Osteoblast (primary cell): ENCODE results near the gene CCDC178. TPM values are rescaled to one million over a fixed set of nuclear protein-coding genes. Genes with fewer than 3 reads are reported as not detected.

Experiments used
- DNase-seq: peaks from one replicate; pipeline ENCODE4 v3.0.0; 2011; ENCODE audit warnings: low spot score, mixed read lengths; ENCODE audit not compliant: insufficient read length; ENCODE audit errors: missing footprints
- H2AFZ ChIP-seq: 2 replicates; pipeline ENCODE4 v1.6.0; 2011; ENCODE audit warnings: mild to moderate bottlenecking, low read length
- H3K27ac ChIP-seq: 2 replicates; pipeline ENCODE4 v1.5.1; 2011; ENCODE audit warnings: mild to moderate bottlenecking, low read depth, low read length, moderate library complexity
- H3K27me3 ChIP-seq: 2 replicates; pipeline ENCODE4 v1.6.0; 2012; ENCODE audit warnings: mild to moderate bottlenecking, control low read depth, inconsistent platforms, low read length, moderate library complexity; ENCODE audit not compliant: insufficient read depth
- H3K36me3 ChIP-seq: 2 replicates; pipeline ENCODE4 v1.5.1; 2011; ENCODE audit warnings: mild to moderate bottlenecking, low read length, control low read depth, moderate library complexity; ENCODE audit not compliant: insufficient read depth
- H3K4me1 ChIP-seq: 2 replicates; pipeline ENCODE4 v1.5.1; 2011; ENCODE audit warnings: mild to moderate bottlenecking, low read length, control low read depth, moderate library complexity; ENCODE audit not compliant: insufficient read depth
- H3K4me2 ChIP-seq: 2 replicates; pipeline ENCODE4 v1.6.0; 2011; ENCODE audit warnings: mild to moderate bottlenecking, low read length; ENCODE audit not compliant: insufficient read depth
- H3K4me3 ChIP-seq: fragments of 200-600 bp; sonication (generic); 3 replicates; pipeline ENCODE4 v1.5.1; 2012; ENCODE audit warnings: mild to moderate bottlenecking, low read length, inconsistent platforms; ENCODE audit not compliant: insufficient read depth
- H3K79me2 ChIP-seq: 2 replicates; pipeline ENCODE4 v1.6.0; 2012; ENCODE audit warnings: mild to moderate bottlenecking, low read length, control low read depth, inconsistent platforms; ENCODE audit not compliant: insufficient read depth
- H3K9me3 ChIP-seq: 2 replicates; pipeline ENCODE4 v1.5.1; 2011; ENCODE audit warnings: low read depth, low read length, control low read depth
- H4K20me1 ChIP-seq: 2 replicates; pipeline ENCODE4 v1.6.0; 2012; ENCODE audit warnings: mild to moderate bottlenecking, low read length, control low read depth; ENCODE audit not compliant: insufficient read depth
- total RNA-seq: library from RNA; depleted of rRNA; stranded (reverse); fragments of >200 nt; gene quantifications from 2 replicates; pipeline ENCODE4 v1.2.3, GENCODE V29; 2012
- TF ChIP-seq, protein P1 (sequence below): IDR thresholded peaks from 2 replicates; pipeline ENCODE4 v1.5.1; 2011; ENCODE audit warnings: mild to moderate bottlenecking, low read depth, low read length, moderate library complexity; ENCODE audit errors: extremely low read depth

Gene CCDC178
- total RNA-seq, 1 donor = not detected

DNA sequence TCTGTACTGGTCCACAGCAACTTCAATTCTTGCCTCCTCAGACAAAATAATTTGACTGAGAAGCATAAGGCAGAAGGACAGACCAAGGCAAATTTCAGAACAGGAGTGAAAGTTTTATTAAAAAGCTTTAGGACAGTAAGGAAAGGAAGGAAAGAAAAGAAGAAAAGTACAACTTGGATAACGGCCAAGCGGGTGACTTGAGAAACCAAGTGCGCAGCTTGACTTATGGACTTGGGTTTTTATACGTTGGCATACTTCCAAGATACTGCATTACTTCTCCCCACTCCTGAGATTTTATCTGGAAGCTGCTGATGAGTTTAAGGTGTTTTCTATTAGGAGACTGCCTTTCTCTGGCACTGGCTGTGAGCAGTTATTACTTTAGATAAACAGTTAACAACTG lies 64.7 kb downstream of the CCDC178 start:
- DNase-seq = no peak
- Histone ChIP-seq H3K27me3 (no peaks in the 10 kb centered on the region), H3K4me3 (no peak overlapping the region), H3K27ac (no peak overlapping the region), H3K4me2 (no peak overlapping the region), H3K36me3 (no peaks in the 10 kb centered on the region), H3K79me2 (no peaks in the 10 kb centered on the region), H2AFZ (no peak overlapping the region), H4K20me1 (no peaks in the 10 kb centered on the region), H3K9me3 (no peaks in the 10 kb centered on the region), H3K4me1 (no peaks in the 10 kb centered on the region)
- TF ChIP-seq, protein P1, sequence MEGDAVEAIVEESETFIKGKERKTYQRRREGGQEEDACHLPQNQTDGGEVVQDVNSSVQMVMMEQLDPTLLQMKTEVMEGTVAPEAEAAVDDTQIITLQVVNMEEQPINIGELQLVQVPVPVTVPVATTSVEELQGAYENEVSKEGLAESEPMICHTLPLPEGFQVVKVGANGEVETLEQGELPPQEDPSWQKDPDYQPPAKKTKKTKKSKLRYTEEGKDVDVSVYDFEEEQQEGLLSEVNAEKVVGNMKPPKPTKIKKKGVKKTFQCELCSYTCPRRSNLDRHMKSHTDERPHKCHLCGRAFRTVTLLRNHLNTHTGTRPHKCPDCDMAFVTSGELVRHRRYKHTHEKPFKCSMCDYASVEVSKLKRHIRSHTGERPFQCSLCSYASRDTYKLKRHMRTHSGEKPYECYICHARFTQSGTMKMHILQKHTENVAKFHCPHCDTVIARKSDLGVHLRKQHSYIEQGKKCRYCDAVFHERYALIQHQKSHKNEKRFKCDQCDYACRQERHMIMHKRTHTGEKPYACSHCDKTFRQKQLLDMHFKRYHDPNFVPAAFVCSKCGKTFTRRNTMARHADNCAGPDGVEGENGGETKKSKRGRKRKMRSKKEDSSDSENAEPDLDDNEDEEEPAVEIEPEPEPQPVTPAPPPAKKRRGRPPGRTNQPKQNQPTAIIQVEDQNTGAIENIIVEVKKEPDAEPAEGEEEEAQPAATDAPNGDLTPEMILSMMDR = no peak

DNA sequence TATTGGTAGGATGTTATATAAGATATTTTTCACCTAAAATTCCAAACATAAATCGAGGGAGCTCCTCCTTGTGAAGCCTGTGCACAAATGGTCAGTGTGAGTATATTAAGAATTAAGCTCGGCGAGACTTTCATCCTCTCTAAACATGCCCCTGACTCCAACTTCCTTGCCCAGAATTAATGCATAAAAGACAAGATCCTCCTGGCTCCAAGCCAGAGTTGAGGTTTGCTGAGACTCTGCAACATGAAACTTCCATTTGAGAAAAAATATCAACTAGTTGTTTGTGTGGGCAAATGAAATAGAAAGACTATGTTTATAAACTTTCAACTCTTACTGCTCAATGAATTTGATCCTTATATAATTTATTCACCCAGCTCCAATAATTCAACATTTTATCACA lies 68.1 kb downstream of the CCDC178 start:
- no peaks in the 10 kb centered on the region for H3K27me3 ChIP-seq
- DNase-seq = no peak
- no peak overlapping the region for H3K4me3 ChIP-seq
- H4K20me1 ChIP-seq = no peaks in the 10 kb centered on the region
- H2AFZ ChIP-seq = no peak overlapping the region
- H3K9me3 ChIP-seq = no peaks in the 10 kb centered on the region
- H3K4me2 ChIP-seq = no peak overlapping the region
- H3K79me2 ChIP-seq = no peaks in the 10 kb centered on the region
- TF ChIP-seq, protein P1 = no peak
- no peaks in the 10 kb centered on the region for H3K4me1 ChIP-seq
- H3K27ac ChIP-seq = no peak overlapping the region
- H3K36me3 ChIP-seq = no peaks in the 10 kb centered on the region

DNA sequence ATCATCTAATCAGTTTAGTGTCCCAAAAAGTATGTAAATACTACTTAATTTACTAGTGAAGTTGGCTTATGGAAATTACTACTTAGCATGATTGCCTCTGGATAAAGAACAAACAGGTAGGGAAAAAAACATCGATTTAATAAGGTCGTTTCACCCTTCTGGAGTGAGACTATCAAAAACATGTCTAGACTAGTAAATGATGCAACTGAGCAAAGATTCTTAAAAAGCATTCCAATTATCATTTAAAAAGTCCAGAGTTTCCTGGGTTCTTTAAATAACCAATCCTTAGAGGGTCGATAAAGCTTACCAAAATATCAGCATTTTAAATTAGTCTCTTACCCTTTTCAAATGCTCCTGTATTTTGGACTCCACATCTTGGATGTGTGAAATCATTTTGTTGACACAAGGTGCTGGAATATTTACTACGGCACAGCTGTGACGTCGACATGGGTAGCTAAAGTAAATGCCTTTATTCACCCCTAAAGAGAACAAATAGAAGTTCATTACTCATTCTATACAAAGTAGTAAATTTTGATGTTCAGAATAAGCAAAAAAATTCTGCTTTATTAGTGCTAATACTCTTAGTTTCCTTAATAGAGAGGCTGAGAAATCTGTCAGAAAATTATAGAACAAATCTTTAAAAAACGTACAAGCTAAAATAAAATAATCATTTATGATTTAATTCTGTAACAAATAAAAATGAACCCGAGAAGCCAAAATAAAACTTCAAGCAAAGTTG lies 70.6 kb downstream of the CCDC178 start:
- no peak overlapping the region for H2AFZ ChIP-seq
- H3K9me3 ChIP-seq = no peaks in the 10 kb centered on the region
- no peak overlapping the region for H3K4me2 ChIP-seq
- no peaks in the 10 kb centered on the region for H3K36me3 ChIP-seq
- H3K4me1 ChIP-seq = no peaks in the 10 kb centered on the region
- DNase-seq = no peak
- H3K4me3 ChIP-seq = no peak overlapping the region
- H3K79me2 ChIP-seq = no peaks in the 10 kb centered on the region
- TF ChIP-seq, protein P1 = no peak
- H4K20me1 ChIP-seq = no peaks in the 10 kb centered on the region
- H3K27ac ChIP-seq = no peak overlapping the region
- no peaks in the 10 kb centered on the region for H3K27me3 ChIP-seq

DNA sequence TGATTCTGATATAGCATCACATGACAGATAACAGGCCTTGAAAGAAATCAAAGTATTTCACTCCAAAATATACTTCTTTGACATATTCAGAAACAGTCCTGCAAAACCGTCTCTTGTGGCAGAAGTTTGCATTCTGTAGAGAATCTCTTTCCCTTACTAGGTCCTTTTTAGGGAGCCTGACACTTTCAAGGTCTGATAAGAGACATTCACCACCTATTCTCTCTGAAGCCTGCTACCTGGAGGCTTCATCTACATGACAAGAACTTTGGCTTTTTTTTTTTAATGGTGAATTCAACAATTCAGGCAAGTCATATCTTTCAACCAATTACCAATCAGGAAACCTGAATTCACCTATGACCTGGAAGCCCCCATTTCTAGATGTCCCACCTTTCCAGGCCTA lies 83.8 kb downstream of the CCDC178 start:
- H3K36me3 ChIP-seq = no peaks in the 10 kb centered on the region
- no peaks in the 10 kb centered on the region for H3K27me3 ChIP-seq
- no peak overlapping the region for H3K4me2 ChIP-seq
- no peaks in the 10 kb centered on the region for H3K79me2 ChIP-seq
- TF ChIP-seq, protein P1 = no peak
- H3K4me1 ChIP-seq = no peaks in the 10 kb centered on the region
- no peak for DNase-seq
- no peak overlapping the region for H3K27ac ChIP-seq
- H3K4me3 ChIP-seq = no peak overlapping the region
- H3K9me3 ChIP-seq = no peaks in the 10 kb centered on the region
- no peaks in the 10 kb centered on the region for H4K20me1 ChIP-seq
- no peak overlapping the region for H2AFZ ChIP-seq
